Stomach (tissue), 4 donors: ENCODE measurements around the gene BTBD9.

Experiments used
- EP300 ChIP-seq: sonication (generic); formaldehyde crosslinking; IDR thresholded peaks from one replicate; pipeline ENCODE4 v1.6.1; 2017; ENCODE audit warnings: antibody characterized with exemption
- POLR2A ChIP-seq, 4 donors: fragments of 450-650 bp; IDR thresholded peaks; one replicate each; pipeline ENCODE4 v1.6.1; 2016; ENCODE audit warnings: antibody characterized with exemption in 4 of 4, control low read depth in 2 of 4, mild to moderate bottlenecking in 1 of 4, moderate library complexity in 1 of 4
- TF ChIP-seq, protein P1 (sequence below), 7 experiments: fragments of 450-650 bp in 4 of 7; fragments of 200-600 bp in 3 of 7; sonication (generic) in 3 of 7; IDR thresholded peaks; one replicate each; pipeline ENCODE4 v1.5.1; 2016 to 2019; ENCODE audit warnings: antibody characterized with exemption in 7 of 7, control low read depth in 2 of 7, mild to moderate bottlenecking in 1 of 7

DNA sequence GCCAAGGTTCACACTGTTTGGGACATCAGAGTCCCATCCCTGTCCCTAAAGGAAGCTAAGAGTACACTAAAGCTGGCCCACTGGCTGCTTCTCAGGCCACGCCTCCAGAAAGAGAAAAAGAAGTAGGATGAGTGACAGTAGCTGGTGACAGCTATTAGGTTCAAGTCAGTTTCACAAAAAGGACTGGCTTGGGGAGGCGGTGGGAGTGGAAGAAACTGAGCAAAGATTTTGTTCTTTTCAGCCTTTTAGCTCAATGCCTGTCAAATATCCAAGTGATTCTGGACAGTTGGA is 445.5 kb downstream of the BTBD9 start:
- TF ChIP-seq POLR2A (IDR thresholded peaks at IDR 0.05) (no peak), EP300 (no peak)
- TF ChIP-seq, protein P1, sequence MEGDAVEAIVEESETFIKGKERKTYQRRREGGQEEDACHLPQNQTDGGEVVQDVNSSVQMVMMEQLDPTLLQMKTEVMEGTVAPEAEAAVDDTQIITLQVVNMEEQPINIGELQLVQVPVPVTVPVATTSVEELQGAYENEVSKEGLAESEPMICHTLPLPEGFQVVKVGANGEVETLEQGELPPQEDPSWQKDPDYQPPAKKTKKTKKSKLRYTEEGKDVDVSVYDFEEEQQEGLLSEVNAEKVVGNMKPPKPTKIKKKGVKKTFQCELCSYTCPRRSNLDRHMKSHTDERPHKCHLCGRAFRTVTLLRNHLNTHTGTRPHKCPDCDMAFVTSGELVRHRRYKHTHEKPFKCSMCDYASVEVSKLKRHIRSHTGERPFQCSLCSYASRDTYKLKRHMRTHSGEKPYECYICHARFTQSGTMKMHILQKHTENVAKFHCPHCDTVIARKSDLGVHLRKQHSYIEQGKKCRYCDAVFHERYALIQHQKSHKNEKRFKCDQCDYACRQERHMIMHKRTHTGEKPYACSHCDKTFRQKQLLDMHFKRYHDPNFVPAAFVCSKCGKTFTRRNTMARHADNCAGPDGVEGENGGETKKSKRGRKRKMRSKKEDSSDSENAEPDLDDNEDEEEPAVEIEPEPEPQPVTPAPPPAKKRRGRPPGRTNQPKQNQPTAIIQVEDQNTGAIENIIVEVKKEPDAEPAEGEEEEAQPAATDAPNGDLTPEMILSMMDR (IDR thresholded peaks at IDR 0.05) = no peak
